Measurements from ENCODE around the gene MAPK8IP1.

GRCh38 chr11:45880772-45881570 lies 4.5 kb upstream of the MAPK8IP1 start:
- TF ChIP-seq CTCF (IDR thresholded peaks at IDR 0.05) (no peak), TP53 (CRISPR knock-in tag; IDR thresholded peaks at IDR 0.05) (no peak)

Data from A549 (cell line).